ENCODE results near the gene SEMA5B. TPM values are rescaled to one million over a fixed set of nuclear protein-coding genes. Genes with fewer than 3 reads are reported as not detected.
A peak's percentile ranks its signal among the peaks of the same experiment; 100 is the strongest.

The SEMA5B gene
- total RNA-seq, 1 experiment from 2014 or later = 1.0 TPM

DNA sequence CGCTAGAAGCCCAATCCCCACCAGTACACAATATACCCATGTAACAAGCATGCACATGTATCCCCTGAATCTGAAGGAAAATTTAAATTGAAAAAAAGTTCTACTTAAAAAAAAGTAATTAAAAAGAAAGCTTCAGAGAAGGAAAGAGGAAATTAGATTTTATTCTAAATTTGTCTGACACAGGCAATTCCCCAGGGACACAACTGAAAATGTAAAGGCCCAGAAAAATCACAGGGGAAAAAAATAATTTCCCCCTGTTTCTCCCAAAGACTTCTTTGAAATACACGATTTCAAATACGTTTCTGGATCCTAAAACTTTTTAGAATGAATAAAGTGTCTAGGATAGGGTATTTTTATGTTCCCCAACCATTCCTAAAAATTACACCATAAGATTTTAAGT is 42.9 kb downstream of the SEMA5B start:
- Histone ChIP-seq H3K27me3 (replicated peaks; ENCODE audit: control insufficient read depth, insufficient read depth, low read length) (no peaks in the 10 kb centered on the region), H3K9me3 (no peaks in the 10 kb centered on the region), H3K4me3 (ENCODE audit: low read depth, low read length) (no peak overlapping the region), H3K36me3 (ENCODE audit: control insufficient read depth, insufficient read depth, low read length) (no peaks in the 10 kb centered on the region), H3K4me1 (no peaks in the 10 kb centered on the region)
- no peak for DNase-seq
- Mint-ChIP-seq H3K4me1 (ENCODE audit: low read depth, unreplicated experiment) (no peaks in the 10 kb centered on the region), H3K4me3 (ENCODE audit: unreplicated experiment) (no peak overlapping the region), H3K36me3 (ENCODE audit: insufficient read depth, unreplicated experiment) (no peaks in the 10 kb centered on the region), H3K27me3 (ENCODE audit: insufficient read depth, unreplicated experiment) (no peaks in the 10 kb centered on the region), H3K9me3 (ENCODE audit: unreplicated experiment) (no peaks in the 10 kb centered on the region), H3K27ac (ENCODE audit: unreplicated experiment) (no peak overlapping the region)
- ChIA-PET POLR2A (no interaction called here), CTCF (no interaction called here)
- intact Hi-C loops (cut with micrococcal nuclease; ENCODE audit: unreplicated experiment) = no loop called here
- BruUV-seq (replicated peaks) = no TSS peak
- TF ChIP-seq, protein P1, sequence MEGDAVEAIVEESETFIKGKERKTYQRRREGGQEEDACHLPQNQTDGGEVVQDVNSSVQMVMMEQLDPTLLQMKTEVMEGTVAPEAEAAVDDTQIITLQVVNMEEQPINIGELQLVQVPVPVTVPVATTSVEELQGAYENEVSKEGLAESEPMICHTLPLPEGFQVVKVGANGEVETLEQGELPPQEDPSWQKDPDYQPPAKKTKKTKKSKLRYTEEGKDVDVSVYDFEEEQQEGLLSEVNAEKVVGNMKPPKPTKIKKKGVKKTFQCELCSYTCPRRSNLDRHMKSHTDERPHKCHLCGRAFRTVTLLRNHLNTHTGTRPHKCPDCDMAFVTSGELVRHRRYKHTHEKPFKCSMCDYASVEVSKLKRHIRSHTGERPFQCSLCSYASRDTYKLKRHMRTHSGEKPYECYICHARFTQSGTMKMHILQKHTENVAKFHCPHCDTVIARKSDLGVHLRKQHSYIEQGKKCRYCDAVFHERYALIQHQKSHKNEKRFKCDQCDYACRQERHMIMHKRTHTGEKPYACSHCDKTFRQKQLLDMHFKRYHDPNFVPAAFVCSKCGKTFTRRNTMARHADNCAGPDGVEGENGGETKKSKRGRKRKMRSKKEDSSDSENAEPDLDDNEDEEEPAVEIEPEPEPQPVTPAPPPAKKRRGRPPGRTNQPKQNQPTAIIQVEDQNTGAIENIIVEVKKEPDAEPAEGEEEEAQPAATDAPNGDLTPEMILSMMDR (IDR thresholded peaks at IDR 0.05; ENCODE audit: insufficient read depth in 1 of 2, low read depth in 1 of 2, low read length in 1 of 2, severe bottlenecking in 1 of 2, unreplicated experiment in 1 of 2) = no peak

DNA sequence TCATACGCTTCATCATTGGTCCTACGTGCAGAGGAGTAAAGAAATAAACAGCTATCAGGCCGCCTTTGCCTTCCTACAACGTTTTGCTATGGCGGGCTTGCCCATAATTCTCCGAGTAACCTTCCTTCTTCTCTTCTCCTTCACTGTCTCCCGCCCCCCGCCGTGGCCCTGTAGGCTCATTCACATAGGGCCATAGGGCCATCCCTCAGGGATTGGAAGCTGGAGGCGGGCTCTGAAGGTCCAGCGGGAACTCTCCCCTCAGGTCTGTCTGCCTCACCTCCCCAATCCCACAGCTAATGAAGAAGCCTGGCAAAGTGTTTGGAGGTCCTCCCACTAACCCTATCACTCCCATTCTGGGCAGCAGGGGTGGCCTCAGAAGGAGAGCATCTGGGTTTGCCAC is 43.6 kb downstream of the SEMA5B start:
- no peaks in the 10 kb centered on the region for H3K27me3 Mint-ChIP-seq (ENCODE audit: insufficient read depth, unreplicated experiment)

DNA sequence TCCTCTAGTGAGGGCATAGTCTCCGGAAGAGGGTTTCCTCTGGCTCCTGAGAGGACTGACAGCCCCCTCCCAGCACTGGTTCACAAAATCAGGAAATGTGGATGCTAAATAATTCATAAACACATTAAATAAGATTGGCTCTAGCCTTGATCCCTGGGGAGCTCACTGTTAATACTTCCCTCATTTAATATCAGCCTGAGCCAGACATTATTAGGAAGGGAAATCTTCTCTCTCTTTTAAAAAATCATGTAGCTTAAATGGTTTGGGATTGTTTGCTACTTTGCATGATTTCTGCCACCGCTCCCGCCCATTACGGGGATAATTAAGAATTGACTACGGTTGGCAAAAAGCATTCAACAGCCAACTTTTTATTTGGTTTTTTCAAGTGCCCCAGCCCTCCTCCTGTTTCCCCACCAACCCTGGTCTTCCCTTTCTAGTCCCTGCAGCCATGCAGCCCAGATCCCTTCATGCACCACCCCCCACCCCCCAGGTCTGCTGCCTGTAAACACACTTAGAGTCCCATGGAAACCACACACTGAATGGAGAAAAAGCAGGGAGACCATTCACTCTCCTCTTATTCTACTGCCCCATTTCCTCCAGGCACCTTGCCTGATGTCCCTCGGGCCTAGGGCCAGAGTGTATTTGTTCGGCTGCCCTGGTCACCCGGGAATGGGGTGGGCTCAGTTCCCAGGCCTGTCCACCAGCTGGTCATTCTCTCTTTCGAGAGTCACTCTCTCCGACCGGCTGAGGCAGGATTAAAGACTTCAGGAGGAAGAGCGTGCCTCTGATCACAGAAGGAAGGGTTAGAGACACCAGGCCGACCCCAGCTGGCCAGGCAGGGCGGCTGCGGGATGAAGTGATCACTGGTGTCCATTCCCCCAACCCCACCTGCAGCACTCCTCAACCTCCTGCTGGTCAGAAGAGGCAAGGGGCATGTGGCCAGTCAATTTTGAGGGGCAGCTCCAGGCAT is 45.1 kb downstream of the SEMA5B start:
- H3K4me3 ChIP-seq (ENCODE audit: low read depth, low read length) = no peak overlapping the region
- ChIA-PET CTCF (interaction anchor here (1.1 to 1.2 kb wide), 2 partner anchors 227 to 276 kb away, joined by 3 to 4 read pairs; no protein-coding TSS in a partner anchor), POLR2A (no interaction called here)
- no peaks in the 10 kb centered on the region for H3K27me3 ChIP-seq (replicated peaks; ENCODE audit: control insufficient read depth, insufficient read depth, low read length)
- Mint-ChIP-seq H3K9me3 (ENCODE audit: unreplicated experiment) (no peaks in the 10 kb centered on the region), H3K27ac (ENCODE audit: unreplicated experiment) (no peak overlapping the region), H3K27me3 (ENCODE audit: insufficient read depth, unreplicated experiment) (no peaks in the 10 kb centered on the region), H3K4me3 (ENCODE audit: unreplicated experiment) (no peak overlapping the region), H3K4me1 (ENCODE audit: low read depth, unreplicated experiment) (no peaks in the 10 kb centered on the region), H3K36me3 (ENCODE audit: insufficient read depth, unreplicated experiment) (no peaks in the 10 kb centered on the region)
- H3K4me1 ChIP-seq = peaks cover 4% of the 10 kb centered on the region; the same call in 1 of the 2 replicates
- BruUV-seq (replicated peaks) = no TSS peak
- no peaks in the 10 kb centered on the region for H3K9me3 ChIP-seq
- peak; percentile 41 to 50 for DNase-seq
- intact Hi-C loops (cut with micrococcal nuclease; ENCODE audit: unreplicated experiment) = loop anchor here (2.0 kb wide), 1 partner anchor 40 kb away; no protein-coding TSS in a partner anchor
- no peaks in the 10 kb centered on the region for H3K36me3 ChIP-seq (ENCODE audit: control insufficient read depth, insufficient read depth, low read length)
- TF ChIP-seq, protein P1 (IDR thresholded peaks at IDR 0.05; ENCODE audit: insufficient read depth in 1 of 2, low read depth in 1 of 2, low read length in 1 of 2, severe bottlenecking in 1 of 2, unreplicated experiment in 1 of 2) = peak; percentile 30 to 34

More for the DNA sequence above, 43.6 kb downstream of the SEMA5B start:
- BruUV-seq (replicated peaks) = no TSS peak
- no peaks in the 10 kb centered on the region for H3K9me3 ChIP-seq
- ChIA-PET POLR2A (no interaction called here), CTCF (no interaction called here)
- no peak overlapping the region for H3K4me3 ChIP-seq (ENCODE audit: low read depth, low read length)
- H3K36me3 ChIP-seq (ENCODE audit: control insufficient read depth, insufficient read depth, low read length) = no peaks in the 10 kb centered on the region
- no peaks in the 10 kb centered on the region for H3K4me1 ChIP-seq
- no peak overlapping the region for H3K27ac Mint-ChIP-seq (ENCODE audit: unreplicated experiment)
- H3K4me3 Mint-ChIP-seq (ENCODE audit: unreplicated experiment) = no peak overlapping the region
- H3K27me3 ChIP-seq (replicated peaks; ENCODE audit: control insufficient read depth, insufficient read depth, low read length) = no peaks in the 10 kb centered on the region
- H3K9me3 Mint-ChIP-seq (ENCODE audit: unreplicated experiment) = no peaks in the 10 kb centered on the region
- TF ChIP-seq, protein P1 (IDR thresholded peaks at IDR 0.05; ENCODE audit: insufficient read depth in 1 of 2, low read depth in 1 of 2, low read length in 1 of 2, severe bottlenecking in 1 of 2, unreplicated experiment in 1 of 2) = no peak
- H3K36me3 Mint-ChIP-seq (ENCODE audit: insufficient read depth, unreplicated experiment) = no peaks in the 10 kb centered on the region
- no peaks in the 10 kb centered on the region for H3K4me1 Mint-ChIP-seq (ENCODE audit: low read depth, unreplicated experiment)
- DNase-seq = no peak
- intact Hi-C loops (cut with micrococcal nuclease; ENCODE audit: unreplicated experiment) = no loop called here

Measured in Caco-2 (cell line).